Stomach smooth muscle (tissue), 2 donors: ENCODE results near the gene VSIG10.

ENCODE experiments used
- H3K27ac ChIP-seq: one replicate; pipeline ENCODE4 v1.7.0; 2013; ENCODE audit warnings: mild to moderate bottlenecking, low read length, inconsistent platforms
- H3K27me3 ChIP-seq, 2 donors: one replicate each; pipeline ENCODE4 v1.7.0; 2013; ENCODE audit warnings: low read length in 2 of 2; ENCODE audit not compliant: insufficient read depth in 2 of 2, control insufficient read depth in 1 of 2
- H3K36me3 ChIP-seq, 2 donors: one replicate each; pipeline ENCODE4 v1.7.0; 2013; ENCODE audit warnings: low read length in 2 of 2; ENCODE audit not compliant: control insufficient read depth in 2 of 2, insufficient read depth in 2 of 2
- H3K4me1 ChIP-seq: one replicate; pipeline ENCODE4 v1.7.0; 2013; ENCODE audit warnings: low read length; ENCODE audit not compliant: control insufficient read depth, insufficient read depth
- H3K4me3 ChIP-seq, 2 donors: one replicate each; pipeline ENCODE4 v1.7.0; 2013; ENCODE audit warnings: low read length in 2 of 2
- H3K9ac ChIP-seq, 2 donors: one replicate each; pipeline ENCODE4 v1.7.0; 2013; ENCODE audit warnings: low read length in 2 of 2, mild to moderate bottlenecking in 1 of 2
- H3K9me3 ChIP-seq, 2 donors: one replicate each; pipeline ENCODE4 v1.7.0; 2013; ENCODE audit warnings: low read length in 2 of 2; ENCODE audit not compliant: control insufficient read depth in 2 of 2
- donor health status: healthy.
- donor health status: Pancreatic carcinoma.

VSIG10 gene

GRCh38 chr12:118107694-118108093 is 3.9 kb upstream of the VSIG10 start:
- Histone ChIP-seq H3K36me3 (no peaks in the 10 kb centered on the region), H3K9me3 (no peaks in the 10 kb centered on the region), H3K27me3 (no peaks in the 10 kb centered on the region), H3K27ac (no peak overlapping the region), H3K4me3 (no peak overlapping the region), H3K9ac (no peak overlapping the region), H3K4me1 (peaks cover 9% of the 10 kb centered on the region)

GRCh38 chr12:118107011-118107410 is 3.2 kb upstream of the VSIG10 start:
- Histone ChIP-seq H3K9me3 (no peaks in the 10 kb centered on the region), H3K36me3 (no peaks in the 10 kb centered on the region), H3K4me1 (peaks cover 9% of the 10 kb centered on the region), H3K9ac (no peak overlapping the region), H3K27ac (no peak overlapping the region), H3K27me3 (no peaks in the 10 kb centered on the region), H3K4me3 (no peak overlapping the region)

- Histone ChIP-seq H3K9me3 (no peaks in the 10 kb centered on the region), H3K27me3 (no peaks in the 10 kb centered on the region), H3K9ac (peak overlapping the region; percentile 46 to 62), H3K27ac (peak overlapping the region; percentile 18), H3K4me1 (peaks cover 9% of the 10 kb centered on the region), H3K4me3 (peak overlapping the region; percentile 75 to 84), H3K36me3 (no peaks in the 10 kb centered on the region)
Measured at GRCh38 chr12:118103201-118103600, 610 bp downstream of the VSIG10 start.

GRCh38 chr12:118102609-118103008 is 1.2 kb downstream of the VSIG10 start:
- peak overlapping the region in 1 of 2 donors; percentile 84 for H3K4me3 ChIP-seq
- H3K4me1 ChIP-seq = peaks cover 9% of the 10 kb centered on the region
- H3K27ac ChIP-seq = no peak overlapping the region
- no peaks in the 10 kb centered on the region for H3K27me3 ChIP-seq
- no peaks in the 10 kb centered on the region for H3K36me3 ChIP-seq
- H3K9ac ChIP-seq = no peak overlapping the region
- no peaks in the 10 kb centered on the region for H3K9me3 ChIP-seq

- Histone ChIP-seq H3K36me3 (no peaks in the 10 kb centered on the region), H3K9me3 (no peaks in the 10 kb centered on the region), H3K27ac (no peak overlapping the region), H3K27me3 (no peaks in the 10 kb centered on the region), H3K4me3 (no peak overlapping the region), H3K4me1 (peaks cover 9% of the 10 kb centered on the region), H3K9ac (no peak overlapping the region)
Measured at GRCh38 chr12:118102070-118102469, 1.7 kb downstream of the VSIG10 start.

- Histone ChIP-seq H3K4me3 (no peak overlapping the region), H3K36me3 (no peaks in the 10 kb centered on the region)
Measured at GRCh38 chr12:118101051-118101450, 2.8 kb downstream of the VSIG10 start.

GRCh38 chr12:118098911-118099671 is 4.7 kb downstream of the VSIG10 start:
- no peak overlapping the region for H3K4me3 ChIP-seq
- H3K36me3 ChIP-seq = peaks cover 0 to 2% of the 10 kb centered on the region in 2 donors
- H3K4me1 ChIP-seq = peaks cover 5% of the 10 kb centered on the region
- no peak overlapping the region for H3K9ac ChIP-seq
- H3K9me3 ChIP-seq = no peaks in the 10 kb centered on the region
- H3K27me3 ChIP-seq = no peaks in the 10 kb centered on the region
- H3K27ac ChIP-seq = no peak overlapping the region

More at GRCh38 chr12:118101051-118101450, 2.8 kb downstream of the VSIG10 start:
- Histone ChIP-seq H3K27me3 (no peaks in the 10 kb centered on the region), H3K27ac (no peak overlapping the region), H3K9me3 (no peaks in the 10 kb centered on the region), H3K4me1 (peaks cover 9% of the 10 kb centered on the region), H3K9ac (no peak overlapping the region)

- Histone ChIP-seq H3K27me3 (no peaks in the 10 kb centered on the region), H3K9ac (no peak overlapping the region), H3K9me3 (no peaks in the 10 kb centered on the region), H3K27ac (no peak overlapping the region), H3K4me3 (no peak overlapping the region), H3K4me1 (peaks cover under 1% of the 10 kb centered on the region), H3K36me3 (peaks cover 0 to 2% of the 10 kb centered on the region in 2 donors)
Measured at GRCh38 chr12:118098401-118098800, 5.4 kb downstream of the VSIG10 start.

GRCh38 chr12:118094039-118094438 is 9.8 kb downstream of the VSIG10 start:
- no peaks in the 10 kb centered on the region for H3K9me3 ChIP-seq
- no peaks in the 10 kb centered on the region for H3K27me3 ChIP-seq
- peaks cover 0 to 2% of the 10 kb centered on the region in 2 donors for H3K36me3 ChIP-seq
- H3K9ac ChIP-seq = no peak overlapping the region
- no peak overlapping the region for H3K4me3 ChIP-seq
- no peaks in the 10 kb centered on the region for H3K4me1 ChIP-seq
- no peak overlapping the region for H3K27ac ChIP-seq

- H3K4me3 ChIP-seq = no peak overlapping the region
- H3K9ac ChIP-seq = no peak overlapping the region
- no peaks in the 10 kb centered on the region for H3K36me3 ChIP-seq
- no peaks in the 10 kb centered on the region for H3K9me3 ChIP-seq
- H3K4me1 ChIP-seq = no peaks in the 10 kb centered on the region
- H3K27me3 ChIP-seq = no peaks in the 10 kb centered on the region
- no peak overlapping the region for H3K27ac ChIP-seq
Measured at GRCh38 chr12:118089782-118090181, 14.0 kb downstream of the VSIG10 start.

GRCh38 chr12:118082161-118082560 is 21.6 kb downstream of the VSIG10 start:
- H3K4me1 ChIP-seq = no peaks in the 10 kb centered on the region
- peaks cover 0 to 8% of the 10 kb centered on the region in 2 donors for H3K36me3 ChIP-seq
- no peak overlapping the region for H3K4me3 ChIP-seq
- H3K9ac ChIP-seq = no peak overlapping the region
- H3K27me3 ChIP-seq = no peaks in the 10 kb centered on the region
- no peak overlapping the region for H3K27ac ChIP-seq
- peaks cover 0 to 4% of the 10 kb centered on the region in 2 donors for H3K9me3 ChIP-seq
